Ureter (tissue), 1 donor: ENCODE results near the gene ESR1. TPM values are rescaled to one million over a fixed set of nuclear protein-coding genes. Genes with fewer than 3 reads are reported as not detected.
"Not testable (repeated sequence)": the region's sequence is repeated elsewhere in the genome, so short reads cannot be mapped to it uniquely, and the experiment has no call there.

Source experiments
- DNase-seq: peaks from one replicate; pipeline ENCODE4 v3.0.0-alpha.2; 2020; ENCODE audit warnings: low spot score
- total RNA-seq: library from RNA; stranded (reverse); gene quantifications from one replicate; pipeline ENCODE4 v1.2.4, GENCODE V29; 2023
- donor health status: DM: yes; HTN: yes; CAD: no.

The ESR1 gene
- total RNA-seq, 1 donor from 2014 or later = 9.6 TPM

- DNase-seq = not testable (repeated sequence)
Measured at GRCh38 chr6:151894426-151894825, 86.9 kb downstream of the ESR1 start.

- DNase-seq = not testable (repeated sequence)
Measured at GRCh38 chr6:151899221-151899620, 91.7 kb downstream of the ESR1 start.

DNA sequence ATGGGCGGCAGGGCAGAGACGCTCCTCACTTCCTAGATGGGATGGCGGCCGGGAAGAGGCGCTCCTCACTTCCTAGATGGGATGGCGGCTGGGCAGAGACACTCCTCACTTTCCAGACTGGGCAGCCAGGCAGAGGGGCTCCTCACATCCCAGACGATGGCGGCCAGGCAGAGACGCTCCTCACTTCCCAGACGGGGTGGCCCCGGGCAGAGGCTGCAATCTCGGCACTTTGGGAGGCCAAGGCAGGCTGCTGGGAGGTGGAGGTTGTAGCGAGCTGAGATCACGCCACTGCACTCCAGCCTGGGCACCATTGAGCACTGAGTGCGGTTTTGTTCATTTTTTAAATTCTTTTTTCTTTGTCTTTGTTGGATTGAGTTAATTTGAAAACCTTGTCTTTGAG is 92.3 kb downstream of the ESR1 start:
- DNase-seq = not testable (repeated sequence)

DNA sequence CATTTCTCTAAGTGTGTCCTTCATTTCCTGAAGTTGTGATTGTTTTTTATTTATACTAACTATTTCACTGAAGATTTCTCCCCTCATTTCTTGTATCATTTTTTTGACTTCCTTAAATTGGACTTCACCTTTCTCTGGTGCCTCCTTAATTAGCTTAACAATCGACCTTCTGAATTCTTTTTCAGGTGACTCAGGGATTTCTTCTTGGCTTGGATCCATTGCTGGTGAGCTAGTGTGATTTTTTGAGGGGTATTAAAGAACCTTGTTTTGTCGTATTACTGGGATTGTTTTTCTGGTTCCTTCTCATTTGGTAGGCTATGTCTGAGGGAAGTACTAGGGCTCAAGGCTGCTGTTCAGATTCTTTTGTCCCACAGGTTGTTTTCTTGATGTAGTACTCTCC is 92.8 kb downstream of the ESR1 start:
- DNase-seq = no peak

GRCh38 chr6:151901009-151901411 is 93.5 kb downstream of the ESR1 start:
- DNase-seq = peak; percentile 53

- no peak for DNase-seq
Measured at GRCh38 chr6:151904631-151905030, 97.1 kb downstream of the ESR1 start.

DNA sequence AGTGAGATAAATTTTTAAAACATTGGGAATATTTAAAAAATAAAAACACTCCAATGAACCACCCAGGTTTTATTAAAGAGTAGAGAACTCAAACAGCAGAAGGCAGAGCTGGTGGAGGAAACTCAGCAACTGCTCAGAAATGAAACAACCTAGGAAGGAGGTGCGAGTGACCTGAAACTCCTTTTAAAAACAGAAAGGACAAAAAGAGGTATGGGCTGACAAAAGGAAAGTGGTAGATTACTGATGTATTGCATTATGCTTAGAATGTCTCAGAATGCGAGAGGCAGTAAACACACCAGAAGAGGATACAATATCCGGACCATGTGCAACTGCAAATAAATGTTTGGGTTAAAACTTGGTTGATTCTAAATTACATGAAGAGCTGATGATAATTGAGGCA is 97.6 kb downstream of the ESR1 start:
- DNase-seq = no peak

GRCh38 chr6:151905854-151906253 is 98.4 kb downstream of the ESR1 start:
- no peak for DNase-seq

DNA sequence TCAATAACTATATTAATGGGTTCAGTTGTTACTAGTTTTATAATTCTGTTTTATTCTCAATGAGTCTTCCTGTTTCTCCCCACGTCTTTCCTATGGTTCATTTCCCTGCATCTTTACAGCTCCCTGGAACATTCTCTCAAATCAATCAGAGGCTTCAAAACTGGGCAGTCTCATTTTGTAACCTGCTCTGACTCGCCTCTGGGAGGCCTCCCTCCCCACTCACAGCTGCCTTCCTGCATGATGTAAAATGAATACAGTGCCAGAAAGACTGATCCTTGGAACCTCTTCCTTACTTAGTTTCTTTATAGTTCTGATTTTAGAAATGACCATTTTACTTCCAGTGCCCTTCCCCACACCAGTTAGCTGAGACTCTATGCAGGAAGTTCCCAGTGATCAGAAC is 103.9 kb downstream of the ESR1 start:
- no peak for DNase-seq

- DNase-seq = no peak
Measured at GRCh38 chr6:151914484-151914883, 107.0 kb downstream of the ESR1 start.

GRCh38 chr6:151916075-151916474 is 108.6 kb downstream of the ESR1 start:
- no peak for DNase-seq

DNA sequence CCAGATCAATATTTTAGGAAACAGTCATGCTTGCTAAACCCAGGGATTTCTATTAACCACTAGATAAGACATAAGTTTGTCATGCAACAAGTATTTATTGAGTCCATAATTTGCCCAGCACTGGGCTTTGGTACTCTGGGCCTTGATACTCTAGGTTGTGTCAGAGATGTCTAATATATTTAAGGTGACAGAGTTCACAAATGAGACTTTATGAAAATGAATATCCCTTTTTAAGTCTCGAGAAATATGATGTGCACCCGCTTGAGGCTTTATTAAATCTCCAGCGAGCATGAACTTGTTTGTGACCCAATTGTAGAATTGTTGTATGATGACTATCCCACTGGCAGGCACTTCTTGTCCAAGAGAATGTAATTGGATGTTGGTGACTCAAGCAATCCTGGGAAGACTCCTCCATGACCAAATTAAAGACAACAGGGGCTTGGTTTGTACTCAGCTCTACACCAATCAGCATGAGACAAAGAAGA is 109.2 kb downstream of the ESR1 start:
- no peak for DNase-seq

- no peak for DNase-seq
Measured at GRCh38 chr6:151917531-151918329, 110.2 kb downstream of the ESR1 start.

DNA sequence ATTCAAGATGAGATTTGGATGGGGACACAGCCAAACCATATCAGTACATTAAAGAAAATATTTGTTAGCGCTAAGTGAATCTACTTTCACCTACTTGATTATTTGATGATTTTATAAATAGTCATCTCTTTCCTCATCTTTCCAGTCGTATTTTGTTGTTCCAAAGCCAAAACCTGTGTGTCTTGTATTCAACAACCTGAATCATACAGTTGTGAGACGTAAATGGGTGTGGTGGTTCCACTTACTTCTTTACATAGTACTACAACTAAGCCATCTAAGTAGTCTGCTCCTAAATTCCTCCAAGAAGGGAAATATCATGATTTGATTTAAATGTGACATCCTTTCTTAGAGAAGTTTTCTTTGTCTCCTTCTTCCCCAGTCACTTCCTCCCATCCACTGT is 132.8 kb downstream of the ESR1 start:
- no peak for DNase-seq

- DNase-seq = no peak
Measured at GRCh38 chr6:151948002-151948743, 140.7 kb downstream of the ESR1 start.

DNA sequence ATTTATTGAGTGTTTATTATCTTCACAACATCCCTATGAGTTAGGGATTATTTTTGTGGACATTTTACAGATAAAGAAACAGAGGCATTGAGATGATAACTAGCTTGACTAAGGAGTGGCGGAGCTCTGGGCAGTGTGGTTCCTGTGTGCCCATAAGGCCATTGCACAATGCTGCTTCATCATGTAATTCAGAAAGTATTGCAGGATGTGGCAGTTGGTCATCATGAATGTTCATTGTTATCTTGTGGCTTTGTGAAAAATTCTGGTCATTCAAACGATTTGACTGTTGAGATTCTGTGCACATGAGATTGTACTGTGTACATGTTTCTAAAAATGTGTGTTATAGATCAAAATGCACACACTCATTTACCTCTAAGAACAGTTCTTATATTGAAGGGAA is 150.8 kb downstream of the ESR1 start:
- no peak for DNase-seq

DNA sequence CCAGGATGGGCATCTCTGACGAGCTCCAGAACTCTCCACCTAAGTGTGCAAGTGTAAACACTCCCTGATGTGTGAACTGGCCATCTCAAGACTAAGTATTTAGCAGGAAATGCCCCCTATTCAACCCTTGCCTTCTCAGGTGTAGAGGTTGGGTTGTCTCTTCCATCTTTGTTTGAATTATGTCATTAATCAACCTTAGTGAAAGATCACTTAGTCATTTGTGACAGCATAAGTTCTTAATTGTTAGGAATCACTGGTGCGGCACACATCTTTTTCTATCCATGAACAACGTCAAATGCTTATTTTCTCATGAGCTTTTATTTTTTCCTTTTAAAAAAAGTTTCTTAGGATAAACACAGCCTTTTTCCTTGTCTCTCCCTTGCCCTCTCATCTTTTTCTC is 151.6 kb downstream of the ESR1 start:
- DNase-seq = no peak

GRCh38 chr6:151961809-151962208 is 154.3 kb downstream of the ESR1 start:
- no peak for DNase-seq

GRCh38 chr6:151962246-151962846 is 154.9 kb downstream of the ESR1 start:
- DNase-seq = no peak

DNA sequence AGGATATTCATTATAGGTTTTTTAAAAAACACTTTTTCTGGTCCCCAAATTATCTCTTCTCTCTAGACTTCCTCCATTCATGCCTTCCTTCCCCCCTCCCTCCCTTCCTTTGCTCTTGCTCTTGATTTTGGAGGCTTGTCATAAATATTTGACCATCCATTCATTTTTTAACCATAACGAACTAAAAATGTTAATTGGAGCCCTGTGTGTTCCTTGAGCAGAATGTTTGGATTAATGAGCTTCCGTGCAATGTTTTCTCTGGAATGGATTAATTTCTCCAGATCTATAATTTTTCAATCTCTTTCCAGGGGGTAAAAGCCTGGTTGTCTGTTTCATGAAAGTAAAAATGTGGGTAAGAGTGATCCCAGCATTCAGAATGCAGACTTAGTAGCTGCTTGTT is 155.5 kb downstream of the ESR1 start:
- DNase-seq = no peak

DNA sequence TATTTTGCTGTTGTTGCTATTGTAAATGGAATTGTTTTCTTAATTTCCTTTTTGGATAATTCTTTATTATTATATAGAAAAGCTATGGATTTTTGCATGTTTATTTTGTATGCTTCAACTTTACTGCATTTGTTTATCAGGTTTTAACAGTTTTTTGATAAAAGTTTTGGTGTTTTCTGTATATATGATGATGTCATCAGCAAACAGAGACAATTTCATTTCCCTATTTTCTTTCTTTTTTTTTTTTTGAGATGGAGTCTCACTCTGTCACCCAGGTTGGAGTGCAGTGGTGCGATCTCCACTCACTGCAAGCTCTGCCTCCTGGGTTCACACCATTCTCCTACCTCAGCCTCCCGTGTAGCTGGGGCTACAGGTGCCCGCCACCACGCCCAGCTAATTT is 156.9 kb downstream of the ESR1 start:
- DNase-seq = not testable (repeated sequence)

DNA sequence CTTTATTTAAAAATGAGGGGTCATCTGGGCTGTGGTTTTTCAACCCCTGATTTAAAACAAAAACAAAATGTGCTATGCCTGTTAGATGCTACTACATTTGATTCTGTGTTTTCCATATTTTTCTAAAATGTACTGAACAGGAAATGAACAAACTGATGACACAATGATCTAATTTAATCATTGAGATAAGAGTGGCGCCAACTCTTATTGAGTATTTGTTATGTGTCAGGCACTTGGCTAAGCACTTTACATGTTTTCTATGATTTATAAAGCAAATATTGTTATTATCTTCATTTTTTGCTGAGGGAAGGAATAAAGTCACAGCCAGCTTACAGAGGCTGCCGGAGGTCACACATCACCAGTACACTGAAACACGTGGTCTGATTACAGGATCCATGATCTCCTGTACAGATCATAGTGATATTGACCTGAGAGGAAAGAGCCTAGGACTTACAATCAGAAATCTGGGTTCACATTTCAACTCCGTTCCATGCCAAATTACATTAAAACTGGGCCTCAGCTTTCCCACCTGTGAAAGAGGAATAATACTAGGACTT is 166.7 kb downstream of the ESR1 start:
- no peak for DNase-seq
